Activated CD4-positive, alpha-beta T cell treated with anti-CD3 and anti-CD28 coated beads, Interleukin-2, amount 50 U/mL, for 24 hours (primary cell): Measurements from ENCODE around the gene MAGEA2.
"Not testable (repeated sequence)": the region's sequence is repeated elsewhere in the genome, so short reads cannot be mapped to it uniquely, and the experiment has no call there.

Experiments
- DNase-seq, 2 donors: peaks; one replicate each; pipeline ENCODE4 v3.0.0-alpha.2; 2020; ENCODE audit warnings: low read depth in 1 of 2, low spot score in 1 of 2

The MAGEA2 gene

DNA sequence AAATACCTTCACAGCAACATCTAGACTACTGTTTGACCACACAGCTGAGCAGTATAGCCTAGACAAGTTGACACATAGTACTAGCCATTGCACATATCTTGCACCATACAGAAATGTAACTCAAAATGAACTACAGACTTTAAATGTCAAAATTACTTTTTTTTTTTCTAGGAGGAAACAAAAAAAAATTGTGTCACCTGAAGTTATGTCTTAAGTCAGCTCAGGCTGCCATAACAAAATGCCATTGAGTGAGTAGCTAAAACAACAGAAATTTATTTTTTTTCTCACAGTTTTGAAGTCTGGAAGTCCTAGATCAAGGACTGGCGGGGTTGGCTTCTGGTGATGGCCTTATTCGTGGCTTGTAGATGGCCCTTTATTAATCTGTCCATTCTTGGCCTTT lies 44.5 kb downstream of the MAGEA2 start, which contains the start of gene CSAG2:
CSAG2 (minus strand) TSS at position 101 of the 400 bp plus-strand sequence. CDS start 161 bp downstream, outside the sequence.
- DNase-seq = not testable (repeated sequence)

DNA sequence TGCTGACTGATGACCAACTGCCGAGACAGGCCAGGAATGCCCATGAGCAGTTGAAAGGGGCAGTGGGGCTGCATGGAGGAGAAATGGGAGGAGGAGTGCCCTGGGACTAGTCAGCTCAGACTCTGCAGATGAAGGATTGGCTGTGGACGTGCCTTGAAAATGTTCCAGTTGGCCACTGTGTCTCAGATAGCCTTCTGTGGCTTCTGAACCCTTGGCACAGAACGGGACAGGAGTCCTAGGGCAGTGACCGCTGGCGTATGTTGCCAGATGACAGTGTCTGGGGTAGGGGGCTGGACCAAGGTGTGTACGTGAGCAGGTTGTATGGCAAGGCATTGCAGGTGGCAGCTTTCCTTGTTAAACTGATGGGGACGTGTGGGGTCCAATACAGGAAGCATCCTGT lies 47.1 kb downstream of the MAGEA2 start:
- DNase-seq = not testable (repeated sequence)

DNA sequence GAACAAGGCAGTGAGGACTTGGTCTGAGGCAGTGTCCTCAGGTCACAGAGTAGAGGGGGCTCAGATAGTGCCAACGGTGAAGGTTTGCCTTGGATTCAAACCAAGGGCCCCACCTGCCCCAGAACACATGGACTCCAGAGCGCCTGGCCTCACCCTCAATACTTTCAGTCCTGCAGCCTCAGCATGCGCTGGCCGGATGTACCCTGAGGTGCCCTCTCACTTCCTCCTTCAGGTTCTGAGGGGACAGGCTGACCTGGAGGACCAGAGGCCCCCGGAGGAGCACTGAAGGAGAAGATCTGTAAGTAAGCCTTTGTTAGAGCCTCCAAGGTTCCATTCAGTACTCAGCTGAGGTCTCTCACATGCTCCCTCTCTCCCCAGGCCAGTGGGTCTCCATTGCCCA lies 53.3 kb downstream of the MAGEA2 start:
- not testable (repeated sequence) for DNase-seq
